HG02623 (cell line): ENCODE results near the gene ABCA3.

Source experiments
- ATAC-seq: cut with Tn5 transposase; IDR thresholded peaks from one replicate; pipeline ENCODE4 v1.9.1; 2021; ENCODE audit warnings: moderate library complexity; ENCODE audit not compliant: unreplicated experiment

Gene ABCA3

DNA sequence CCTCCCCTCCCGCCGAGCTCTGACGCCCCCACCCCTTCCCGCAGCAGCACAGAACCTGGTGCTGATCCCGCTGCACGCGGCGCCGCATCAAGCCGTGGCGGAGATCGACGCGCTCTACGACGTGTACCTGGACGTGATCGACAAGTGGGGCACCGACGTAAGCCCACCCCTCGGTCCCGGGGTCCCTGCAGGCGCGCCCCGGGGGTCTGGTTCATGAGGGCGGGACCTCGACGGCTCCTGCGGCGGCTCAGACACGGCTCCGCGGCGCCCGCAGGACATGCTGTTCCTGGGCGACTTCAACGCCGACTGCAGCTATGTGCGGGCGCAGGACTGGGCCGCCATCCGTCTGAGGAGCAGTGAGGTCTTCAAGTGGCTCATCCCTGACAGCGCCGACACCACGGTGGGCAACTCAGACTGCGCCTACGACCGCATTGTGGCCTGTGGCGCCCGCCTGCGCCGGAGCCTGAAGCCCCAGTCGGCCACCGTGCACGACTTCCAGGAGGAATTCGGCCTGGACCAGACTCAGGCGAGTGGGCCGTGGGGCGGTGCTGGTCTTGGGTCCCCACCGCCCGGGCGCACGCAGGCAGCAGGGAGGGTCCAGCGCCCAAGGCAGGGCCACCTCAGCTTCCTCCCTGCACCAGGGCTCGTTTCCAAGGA, 102.9 kb downstream of the ABCA3 start:
- ATAC-seq: no peak

DNA sequence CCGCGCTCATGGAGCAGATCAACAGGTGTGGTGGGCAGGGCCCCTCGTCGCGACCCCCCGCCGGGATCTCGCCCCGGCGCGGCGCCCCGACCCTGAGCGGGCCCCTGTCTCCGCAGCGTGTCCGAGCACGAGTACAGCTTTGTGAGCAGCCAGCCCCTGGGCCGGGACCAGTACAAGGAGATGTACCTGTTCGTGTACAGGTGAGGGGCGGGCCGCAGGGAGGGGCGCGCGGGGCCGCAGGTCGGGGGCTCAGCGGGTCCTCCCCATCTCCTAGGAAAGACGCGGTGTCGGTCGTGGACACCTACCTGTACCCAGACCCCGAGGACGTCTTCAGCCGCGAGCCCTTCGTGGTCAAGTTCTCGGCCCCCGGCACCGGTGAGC, 103.4 kb downstream of the ABCA3 start:
- no peak for ATAC-seq

DNA sequence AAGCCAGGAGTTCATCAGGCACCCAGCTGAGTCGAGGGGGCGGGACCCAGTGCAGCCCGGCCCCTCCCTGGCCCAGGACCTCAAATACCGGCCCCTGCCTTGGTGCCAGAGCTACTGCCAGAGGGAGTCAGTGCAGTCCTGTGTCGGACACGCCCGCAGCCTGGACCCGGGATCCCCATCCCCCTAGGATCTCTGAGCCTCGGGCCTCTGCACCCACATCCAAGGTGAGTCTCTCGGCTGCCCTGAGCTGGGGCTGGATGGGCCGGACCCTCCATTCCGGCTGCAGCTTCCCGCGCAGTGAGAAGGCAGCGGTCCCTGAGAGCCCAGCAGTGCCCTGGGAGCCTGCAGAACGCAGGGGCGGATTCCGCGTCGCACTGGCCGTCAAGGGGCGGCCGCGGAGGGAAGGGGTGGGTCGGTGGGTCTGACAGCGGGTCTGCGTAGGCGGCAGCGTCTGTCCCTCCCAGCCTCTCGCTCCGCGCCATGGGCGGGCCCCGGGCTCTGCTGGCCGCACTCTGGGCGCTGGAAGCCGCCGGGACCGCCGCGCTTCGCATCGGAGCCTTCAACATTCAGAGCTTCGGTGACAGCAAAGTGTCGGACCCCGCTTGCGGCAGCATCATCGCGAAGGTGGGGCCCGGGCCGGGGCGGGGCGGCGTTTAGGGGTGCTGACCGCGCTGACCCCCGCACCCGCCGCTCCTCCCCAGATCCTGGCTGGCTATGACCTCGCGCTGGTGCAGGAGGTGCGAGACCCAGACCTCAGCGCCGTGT, 104.0 kb downstream of the ABCA3 start, which contains the start of gene DNASE1L2:
Gene DNASE1L2 (plus strand): TSS at position 108 of the 765 bp plus-strand sequence. CDS start 373 bp downstream, at position 481.
- no peak for ATAC-seq

DNA sequence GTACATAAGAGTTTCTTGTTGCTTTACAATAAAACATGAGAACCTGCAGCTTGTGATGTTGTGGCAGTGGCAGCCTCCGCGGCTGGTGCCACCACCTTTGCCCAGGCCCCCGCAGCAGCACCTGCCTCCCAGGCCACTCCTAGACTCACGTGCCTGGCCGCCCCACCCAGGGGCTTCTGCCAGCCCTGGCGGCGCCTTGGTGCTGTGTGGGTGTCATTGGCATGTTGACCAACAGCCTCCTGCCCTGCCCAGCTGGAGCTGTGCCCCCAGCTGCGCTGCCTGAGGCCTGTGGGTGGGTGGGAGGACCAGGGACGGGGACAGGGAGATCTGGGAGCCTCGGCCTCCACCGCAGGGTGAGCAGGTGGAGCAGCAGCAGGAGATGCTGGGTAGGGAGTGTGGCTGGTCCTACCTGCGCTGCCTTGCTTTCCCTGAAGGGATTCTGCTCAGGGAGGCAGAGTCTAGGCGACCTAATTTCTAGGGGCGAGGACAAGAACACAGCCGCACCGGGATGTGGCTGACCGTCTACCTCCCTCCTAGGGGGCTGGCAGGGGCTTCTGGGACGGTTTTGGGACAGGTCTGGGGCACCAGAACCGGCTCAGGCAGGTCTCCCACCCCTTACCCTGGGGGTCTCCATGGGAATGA, 104.7 kb downstream of the ABCA3 start:
- ATAC-seq: no peak

DNA sequence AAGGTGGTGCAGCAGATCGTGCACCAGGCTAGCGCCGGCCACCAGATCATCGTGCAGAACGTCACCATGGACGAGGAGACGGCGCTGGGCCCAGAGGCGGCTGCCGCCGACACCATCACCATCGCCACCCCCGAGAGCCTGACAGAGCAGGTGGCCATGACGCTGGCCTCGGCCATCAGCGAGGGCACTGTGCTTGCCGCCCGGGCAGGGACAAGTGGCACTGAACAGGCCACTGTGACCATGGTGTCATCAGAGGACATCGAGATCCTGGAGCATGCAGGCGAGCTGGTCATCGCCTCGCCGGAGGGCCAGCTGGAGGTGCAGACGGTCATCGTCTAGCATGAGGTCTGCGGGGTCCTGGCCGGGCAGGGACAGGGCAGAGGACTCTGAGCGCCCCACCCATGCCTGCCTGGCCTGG, 105.3 kb downstream of the ABCA3 start:
- ATAC-seq: no peak

DNA sequence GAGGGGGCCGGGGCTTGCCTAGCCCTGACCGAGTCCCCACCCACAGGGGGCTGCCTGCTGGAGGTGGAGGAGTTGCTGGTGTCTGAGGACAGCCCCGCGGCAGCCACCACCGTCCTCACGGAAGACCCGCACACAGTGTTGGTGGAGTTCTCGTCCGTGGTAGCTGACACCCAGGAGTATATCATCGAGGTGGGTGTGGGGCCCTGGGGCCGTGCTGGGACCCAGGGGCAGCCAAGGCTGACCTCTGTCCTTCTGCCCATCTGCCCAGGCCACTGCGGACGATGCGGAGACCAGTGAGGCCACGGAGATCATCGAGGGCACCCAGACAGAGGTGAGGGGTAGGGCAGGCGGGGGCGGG, 105.7 kb downstream of the ABCA3 start:
- no peak for ATAC-seq

DNA sequence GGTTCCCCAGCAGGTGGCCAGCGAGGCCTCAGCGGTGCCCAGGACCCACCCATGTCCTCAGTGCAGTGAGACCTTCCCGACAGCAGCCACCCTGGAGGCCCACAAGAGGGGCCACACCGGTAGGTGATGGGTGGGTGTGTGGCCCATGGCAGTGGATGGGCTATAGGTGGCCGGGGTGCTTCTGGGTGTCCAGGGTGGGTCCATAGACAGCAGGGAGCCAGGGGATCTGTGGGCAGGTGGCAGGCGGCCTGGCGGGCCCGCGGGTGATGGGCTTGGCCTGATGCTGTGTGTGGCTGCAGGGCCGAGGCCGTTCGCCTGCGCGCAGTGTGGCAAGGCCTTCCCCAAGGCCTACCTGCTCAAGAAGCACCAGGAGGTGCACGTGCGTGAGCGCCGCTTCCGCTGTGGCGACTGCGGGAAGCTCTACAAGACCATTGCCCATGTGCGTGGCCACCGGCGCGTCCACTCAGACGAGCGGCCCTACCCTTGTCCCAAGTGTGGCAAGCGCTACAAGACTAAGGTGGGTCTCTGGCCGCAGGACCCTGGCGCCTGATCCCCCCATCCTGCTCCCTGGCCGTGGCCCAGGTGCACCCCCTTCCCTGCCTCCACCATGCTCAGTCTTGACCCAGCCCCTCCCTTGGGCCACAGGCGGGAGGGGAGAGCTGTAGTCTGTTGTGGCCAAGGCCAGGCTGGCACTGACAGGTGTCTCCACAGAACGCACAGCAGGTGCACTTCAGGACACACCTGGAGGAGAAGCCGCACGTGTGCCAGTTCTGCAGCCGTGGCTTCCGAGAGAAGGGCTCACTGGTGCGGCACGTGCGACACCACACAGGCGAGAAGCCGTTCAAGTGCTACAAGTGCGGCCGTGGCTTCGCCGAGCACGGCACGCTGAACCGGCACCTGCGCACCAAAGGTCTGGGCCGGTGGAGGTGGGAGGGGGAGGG, 106.4 kb downstream of the ABCA3 start:
- ATAC-seq: no peak

DNA sequence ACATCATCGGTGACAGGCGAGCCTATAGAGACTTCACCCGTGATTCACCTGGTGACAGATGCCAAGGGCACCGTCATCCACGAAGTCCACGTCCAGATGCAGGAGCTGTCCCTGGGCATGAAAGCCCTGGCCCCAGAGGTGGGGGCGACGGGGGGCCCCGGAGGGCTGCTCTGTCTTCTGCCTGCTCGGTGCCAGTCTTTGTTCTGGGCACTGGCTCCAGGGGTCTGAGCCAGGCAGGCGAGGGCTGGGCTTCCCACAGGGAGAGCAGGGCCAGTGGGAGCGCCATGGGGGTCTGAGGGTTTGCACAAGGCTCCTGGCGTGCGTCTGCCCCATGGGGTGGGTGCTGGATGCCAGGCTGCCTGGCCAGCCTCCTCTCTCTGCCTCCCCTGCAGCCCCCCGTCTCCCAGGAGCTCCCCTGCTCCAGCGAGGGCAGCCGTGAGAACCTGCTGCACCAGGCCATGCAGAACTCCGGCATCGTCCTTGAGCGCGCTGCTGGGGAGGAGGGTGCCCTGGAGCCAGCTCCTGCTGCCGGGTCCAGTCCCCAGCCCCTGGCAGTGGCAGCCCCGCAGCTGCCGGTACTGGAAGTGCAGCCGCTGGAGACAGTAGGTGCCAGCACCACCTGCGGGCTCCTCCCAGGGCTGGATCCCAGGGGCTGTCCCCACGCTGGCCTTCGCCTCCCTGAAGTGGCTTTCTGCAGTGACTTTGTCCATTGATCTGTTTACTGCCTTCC, 107.3 kb downstream of the ABCA3 start:
- no peak for ATAC-seq

DNA sequence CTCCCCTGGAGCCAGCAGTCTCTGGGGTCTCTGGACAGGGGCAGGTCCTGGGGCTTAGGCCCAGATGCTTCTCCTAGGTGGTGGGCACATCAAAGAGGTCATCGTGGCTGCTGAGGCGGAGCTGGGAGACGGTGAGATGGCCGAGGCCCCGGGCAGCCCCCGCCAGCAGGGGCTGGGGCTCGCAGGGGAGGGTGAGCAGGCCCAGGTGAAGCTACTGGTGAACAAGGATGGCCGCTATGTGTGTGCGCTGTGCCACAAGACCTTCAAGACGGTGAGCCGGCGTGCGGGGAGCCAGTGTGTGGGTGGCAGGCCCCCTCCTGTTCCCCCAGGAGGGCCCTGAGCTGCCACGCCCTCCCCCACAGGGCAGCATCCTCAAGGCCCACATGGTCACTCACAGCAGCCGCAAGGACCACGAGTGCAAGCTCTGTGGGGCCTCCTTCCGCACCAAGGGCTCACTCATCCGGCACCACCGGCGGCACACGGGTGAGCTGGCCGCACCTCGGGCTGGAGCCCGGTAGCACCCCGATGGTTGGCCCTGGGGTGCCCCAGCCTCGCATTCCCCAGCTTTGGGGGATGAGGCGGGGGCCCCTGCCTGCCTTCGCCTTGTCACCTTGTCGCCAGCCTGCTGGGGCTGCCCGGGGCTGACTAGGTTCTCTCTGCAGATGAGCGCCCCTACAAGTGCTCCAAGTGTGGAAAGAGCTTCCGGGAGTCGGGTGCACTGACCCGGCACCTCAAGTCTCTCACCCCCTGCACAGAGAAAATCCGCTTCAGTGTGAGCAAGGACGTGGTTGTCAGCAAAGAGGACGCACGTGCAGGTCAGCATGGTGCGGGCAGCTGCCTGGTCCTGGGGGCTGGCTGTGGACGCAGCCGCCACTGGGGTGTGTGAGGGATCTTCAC, 108.2 kb downstream of the ABCA3 start:
- ATAC-seq: no peak

DNA sequence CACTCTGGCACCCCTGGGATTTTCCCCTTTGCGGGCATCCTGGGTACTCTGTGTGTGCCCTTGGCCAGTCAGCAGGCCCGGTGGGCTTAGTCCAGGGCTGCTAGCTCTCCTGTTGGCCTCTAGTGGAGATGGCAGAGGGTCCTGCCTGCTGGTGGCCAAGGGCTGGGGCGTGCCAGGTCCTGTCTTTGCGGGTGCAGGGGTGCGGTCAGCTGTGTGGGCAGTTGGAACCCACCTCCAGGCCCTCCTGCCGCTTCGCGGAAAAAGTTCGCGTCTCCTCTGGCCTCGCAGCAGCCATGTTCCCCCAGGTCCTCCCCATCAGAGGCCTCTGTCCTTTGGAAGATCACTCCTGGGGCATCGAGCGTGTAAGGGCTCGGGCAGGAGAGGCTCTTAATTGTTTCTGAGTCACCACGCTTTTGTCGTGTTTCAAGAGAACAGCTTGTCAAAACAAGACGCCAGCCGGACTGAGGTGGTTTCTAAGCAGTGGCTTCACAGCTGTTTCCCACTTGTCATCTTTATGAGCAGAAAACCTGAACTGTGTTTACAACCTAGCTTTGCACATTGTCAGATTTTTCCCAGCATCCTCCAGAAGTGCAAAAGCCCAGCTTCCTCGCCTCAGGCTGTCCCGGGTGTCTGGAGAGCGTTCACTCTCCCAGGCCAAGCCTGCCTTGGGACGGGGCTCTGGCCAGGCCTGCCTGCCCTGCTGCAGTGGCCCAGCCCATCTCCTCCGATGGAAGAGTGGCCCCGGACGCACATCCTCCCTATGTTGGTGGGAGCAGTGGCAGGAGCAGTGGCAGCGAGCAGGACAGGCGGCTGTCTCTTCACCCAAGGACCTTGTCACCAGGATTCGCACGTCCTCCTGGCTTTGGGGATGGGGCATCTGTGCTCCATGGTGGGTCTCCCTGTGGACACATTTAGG, 109.3 kb downstream of the ABCA3 start:
- no peak for ATAC-seq

DNA sequence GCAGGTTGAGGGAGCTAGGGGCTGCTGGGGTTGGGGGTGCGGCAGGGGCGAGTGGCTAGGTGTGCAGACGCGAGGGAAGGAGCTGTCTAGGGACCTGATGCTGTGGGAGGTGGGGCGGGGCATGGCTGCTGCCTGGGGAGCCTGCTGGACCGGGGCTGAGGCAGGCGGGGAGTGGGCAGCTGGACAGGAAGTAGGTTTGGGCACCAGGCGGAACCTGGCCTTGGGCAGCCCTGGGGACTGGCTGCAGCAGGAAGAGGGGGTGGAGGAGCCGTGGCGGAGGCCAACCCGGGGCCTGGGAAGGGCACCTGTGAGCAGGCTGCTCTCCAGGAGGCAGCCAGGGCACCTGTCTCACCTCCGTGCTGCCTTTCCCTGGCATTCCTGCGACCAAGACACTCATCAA, 110.2 kb downstream of the ABCA3 start:
- no peak for ATAC-seq

DNA sequence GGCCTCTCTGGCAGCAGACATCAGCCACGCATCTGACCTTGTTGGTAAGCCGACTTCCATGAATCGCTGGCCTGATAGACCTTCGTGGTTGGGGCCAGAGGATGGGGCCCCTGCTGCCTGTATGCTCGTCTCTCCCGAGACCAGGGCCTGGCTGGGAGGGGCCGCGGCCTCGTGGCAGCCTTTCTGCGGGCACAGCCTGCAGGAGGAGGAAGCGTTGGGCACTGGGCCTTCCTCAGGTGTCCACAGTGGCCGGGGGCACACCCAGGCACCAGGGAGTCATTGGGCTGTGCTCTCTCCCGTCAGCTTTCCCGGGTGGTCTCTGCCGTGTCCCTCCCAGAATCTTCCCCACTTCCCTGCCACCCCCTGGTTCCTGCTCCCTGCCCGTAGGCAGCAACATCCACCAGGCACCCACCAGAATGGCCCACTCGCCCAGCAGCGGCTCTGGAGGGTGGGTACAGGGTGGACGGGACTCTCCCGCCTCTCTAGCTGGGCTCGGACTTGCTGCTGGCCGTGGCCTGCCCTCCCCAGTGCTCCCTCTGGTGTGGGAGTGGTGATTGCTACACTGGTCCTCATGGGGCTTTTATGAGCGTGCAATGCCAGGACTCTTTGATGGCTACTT, 110.8 kb downstream of the ABCA3 start:
- ATAC-seq: no peak

DNA sequence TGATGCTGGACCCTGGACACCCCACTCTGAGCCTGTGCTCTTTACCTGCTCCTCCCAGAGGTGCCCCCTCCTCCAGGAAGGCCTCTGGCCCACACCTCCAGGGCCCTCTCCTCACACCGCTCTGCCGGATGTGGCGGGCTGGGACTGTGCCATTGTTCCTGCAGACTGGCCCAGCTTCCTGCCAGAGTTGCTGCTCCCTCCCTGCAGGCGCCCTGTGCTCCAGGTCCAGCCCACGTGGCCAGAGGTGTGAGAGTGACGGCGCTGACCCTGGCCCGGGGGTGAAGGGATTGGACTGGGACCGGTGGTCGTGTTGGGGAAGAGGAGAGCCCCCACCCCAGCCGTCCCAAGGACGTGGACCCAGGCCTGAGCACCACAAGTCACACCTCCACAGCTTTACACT, 111.4 kb downstream of the ABCA3 start:
- no peak for ATAC-seq

DNA sequence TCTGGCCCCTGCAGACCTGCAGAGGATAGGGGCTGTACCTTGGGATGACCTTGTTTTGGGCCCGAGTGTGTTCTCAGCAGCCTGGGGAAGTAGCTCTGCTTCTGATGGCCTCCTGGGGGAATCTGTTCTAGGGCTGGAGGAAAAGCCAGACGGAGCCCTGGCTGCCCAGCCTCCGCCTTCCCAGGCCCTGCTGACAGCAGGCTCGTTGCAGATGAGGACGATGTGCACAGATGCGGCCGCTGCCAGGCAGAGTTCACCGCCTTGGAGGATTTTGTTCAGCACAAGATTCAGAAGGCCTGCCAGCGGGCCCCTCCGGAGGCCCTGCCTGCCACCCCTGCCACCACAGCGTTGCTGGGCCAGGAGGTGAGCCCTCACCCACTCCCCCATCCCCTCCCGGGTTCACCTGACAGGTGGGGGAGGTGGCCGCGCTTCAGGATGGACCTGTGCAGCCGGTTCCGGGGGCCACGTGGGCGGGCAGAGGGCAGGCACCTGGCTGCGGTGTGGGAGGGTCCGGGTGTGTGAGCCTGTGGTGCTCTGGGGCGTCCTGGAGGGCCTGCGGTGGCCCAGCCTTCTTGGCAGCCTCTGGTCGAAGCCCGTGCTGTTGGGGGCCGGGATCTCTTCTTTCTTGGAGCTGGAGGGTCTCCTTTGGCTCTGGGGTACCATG, 112.2 kb downstream of the ABCA3 start:
- ATAC-seq: no peak

DNA sequence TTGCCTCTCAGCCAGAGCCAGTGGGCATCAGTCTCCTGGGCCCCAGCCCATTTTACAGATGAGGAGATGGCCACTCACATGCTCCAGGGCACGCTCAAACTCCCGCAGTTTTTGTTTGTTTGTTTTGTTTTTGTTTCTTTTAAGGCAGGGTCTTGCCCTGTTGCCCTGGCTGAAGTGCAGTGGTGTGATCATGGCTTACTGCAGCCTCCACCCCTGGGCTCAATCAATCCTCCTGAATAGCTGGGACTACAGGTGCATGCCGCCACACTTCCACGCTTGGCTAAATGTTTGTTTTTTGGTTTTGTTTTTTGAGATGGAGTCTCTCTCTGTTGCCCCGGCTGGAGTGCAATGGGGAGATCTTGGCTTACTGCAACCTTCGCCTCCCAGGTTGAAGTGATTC, 113.6 kb downstream of the ABCA3 start:
- ATAC-seq: no peak

DNA sequence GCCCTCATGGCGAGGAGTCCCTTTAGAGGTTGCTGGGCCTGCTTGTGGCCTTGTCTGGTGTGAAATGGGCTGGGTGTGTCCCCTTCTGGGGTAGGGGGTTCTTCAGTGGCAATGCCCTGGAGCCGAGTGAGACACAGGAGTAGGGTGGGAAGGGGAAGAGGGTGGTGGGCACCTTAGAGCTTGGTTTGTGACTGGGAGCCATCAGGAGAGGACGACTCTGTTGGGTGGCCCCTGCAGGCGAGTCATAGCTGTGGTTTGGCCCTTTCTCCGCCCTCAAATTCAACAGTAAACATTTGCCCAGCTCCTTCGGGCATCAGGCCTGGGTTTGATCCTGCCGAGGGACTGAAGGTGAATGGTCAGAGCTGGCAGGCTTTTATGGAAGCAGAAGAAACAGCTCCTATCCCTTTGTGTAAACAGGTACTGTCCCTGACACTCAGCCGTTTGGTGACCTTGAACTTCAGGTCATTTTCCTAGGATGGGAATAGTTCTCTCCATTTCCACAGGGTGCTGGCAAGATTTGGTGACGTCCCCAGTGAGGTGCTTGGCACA, 114.2 kb downstream of the ABCA3 start:
- ATAC-seq: no peak
